NOMO-1 treated with dmso at 0.1 percent for 144 hours (cell line): ENCODE data around the gene RIPOR2.
A peak's percentile ranks its signal among the peaks of the same experiment; 100 is the strongest.

Experiments used
- DNase-seq: peaks from one replicate; lab custom pipeline; 2025; ENCODE audit not compliant: unreplicated experiment; lab: John Stamatoyannopoulos, UW

RIPOR2 gene

GRCh38 chr6:24906314-24906713, 29.4 kb downstream of the RIPOR2 start:
- no peak for DNase-seq

GRCh38 chr6:24905483-24905882, 30.3 kb downstream of the RIPOR2 start:
- DNase-seq, result no peak

GRCh38 chr6:24903681-24904080, 32.1 kb downstream of the RIPOR2 start:
- DNase-seq, result no peak

GRCh38 chr6:24902782-24903181, 33.0 kb downstream of the RIPOR2 start:
- no peak for DNase-seq

GRCh38 chr6:24901698-24902328, 33.9 kb downstream of the RIPOR2 start:
- peak; percentile 18 for DNase-seq

- no peak for DNase-seq
Observed at GRCh38 chr6:24900917-24901697, 34.7 kb downstream of the RIPOR2 start.

- no peak for DNase-seq
Observed at GRCh38 chr6:24899997-24900325, 35.8 kb downstream of the RIPOR2 start.

GRCh38 chr6:24899136-24899996, 36.4 kb downstream of the RIPOR2 start:
- no peak for DNase-seq

- no peak for DNase-seq
Observed at GRCh38 chr6:24898676-24899075, 37.1 kb downstream of the RIPOR2 start.

GRCh38 chr6:24897186-24897585, 38.6 kb downstream of the RIPOR2 start:
- DNase-seq, result no peak

- DNase-seq, result no peak
Observed at GRCh38 chr6:24893342-24893850, 42.4 kb downstream of the RIPOR2 start.

GRCh38 chr6:24891004-24891403, 44.8 kb downstream of the RIPOR2 start:
- no peak for DNase-seq

- DNase-seq, result no peak
Observed at GRCh38 chr6:24890471-24890870, 45.3 kb downstream of the RIPOR2 start.

- no peak for DNase-seq
Observed at GRCh38 chr6:24888715-24889370, 46.9 kb downstream of the RIPOR2 start.

GRCh38 chr6:24887545-24888140, 48.1 kb downstream of the RIPOR2 start:
- no peak for DNase-seq

- DNase-seq, result no peak
Observed at GRCh38 chr6:24883618-24884017, 52.1 kb downstream of the RIPOR2 start.

GRCh38 chr6:24882835-24883555, 52.8 kb downstream of the RIPOR2 start:
- no peak for DNase-seq

GRCh38 chr6:24882295-24882694, 53.5 kb downstream of the RIPOR2 start:
- no peak for DNase-seq

- no peak for DNase-seq
Observed at GRCh38 chr6:24881376-24881775, 54.4 kb downstream of the RIPOR2 start.

- no peak for DNase-seq
Observed at GRCh38 chr6:24880451-24880850, 55.3 kb downstream of the RIPOR2 start.
